ENCODE data around the gene ANO1. TPM values are rescaled to one million over a fixed set of nuclear protein-coding genes. Genes with fewer than 3 reads are reported as not detected.

The ANO1 gene
- total RNA-seq, 4 donors from 2014 or later: 1.1 to 27.2 (median 4.2) TPM

- no peak for DNase-seq
- Histone ChIP-seq H3K4me3 (no peak overlapping the region), H3K4me1 (no peaks in the 10 kb centered on the region), H3K27ac (no peak overlapping the region), H3K9me3 (no peaks in the 10 kb centered on the region), H3K27me3 (no peaks in the 10 kb centered on the region), H3K36me3 (no peaks in the 10 kb centered on the region)
- TF ChIP-seq CTCF (IDR thresholded peaks at IDR 0.05): peak in 1 of 6 experiments; percentile 8
- no peak for TF ChIP-seq POLR2A (IDR thresholded peaks at IDR 0.05)
Measured at GRCh38 chr11:70048279-70049024, 29.7 kb upstream of the ANO1 start.

- no peaks in the 10 kb centered on the region for H3K27me3 ChIP-seq
- no peak overlapping the region for H3K27ac ChIP-seq
- DNase-seq: no peak
- H3K9me3 ChIP-seq: no peaks in the 10 kb centered on the region
- no peaks in the 10 kb centered on the region for H3K36me3 ChIP-seq
- H3K4me1 ChIP-seq: no peaks in the 10 kb centered on the region
- H3K4me3 ChIP-seq: no peak overlapping the region
- TF ChIP-seq CTCF (IDR thresholded peaks at IDR 0.05) (no peak), POLR2A (IDR thresholded peaks at IDR 0.05) (no peak)
Measured at GRCh38 chr11:70049045-70049444, 29.1 kb upstream of the ANO1 start.

GRCh38 chr11:70050243-70050642, 27.9 kb upstream of the ANO1 start:
- no peak overlapping the region for H3K4me3 ChIP-seq
- no peaks in the 10 kb centered on the region for H3K9me3 ChIP-seq
- DNase-seq: peak in 1 of 3 donors; percentile 8
- no peaks in the 10 kb centered on the region for H3K27me3 ChIP-seq
- H3K36me3 ChIP-seq: no peaks in the 10 kb centered on the region
- no peak overlapping the region for H3K27ac ChIP-seq
- TF ChIP-seq CTCF (IDR thresholded peaks at IDR 0.05): no peak
- no peak for TF ChIP-seq POLR2A (IDR thresholded peaks at IDR 0.05)
- no peaks in the 10 kb centered on the region for H3K4me1 ChIP-seq

- TF ChIP-seq POLR2A (IDR thresholded peaks at IDR 0.05) (no peak), CTCF (IDR thresholded peaks at IDR 0.05) (no peak)
- no peaks in the 10 kb centered on the region for H3K27me3 ChIP-seq
- no peaks in the 10 kb centered on the region for H3K9me3 ChIP-seq
- no peak overlapping the region for H3K27ac ChIP-seq
- no peak overlapping the region for H3K4me3 ChIP-seq
- no peaks in the 10 kb centered on the region for H3K36me3 ChIP-seq
- H3K4me1 ChIP-seq: no peaks in the 10 kb centered on the region
- peak in 1 of 3 donors; percentile 7 for DNase-seq
Measured at GRCh38 chr11:70054004-70054403, 24.1 kb upstream of the ANO1 start.

GRCh38 chr11:70055444-70055843, 22.7 kb upstream of the ANO1 start:
- no peak for TF ChIP-seq CTCF (IDR thresholded peaks at IDR 0.05)
- TF ChIP-seq POLR2A (IDR thresholded peaks at IDR 0.05): no peak
- no peak for DNase-seq

More at GRCh38 chr11:70055444-70055843, 22.7 kb upstream of the ANO1 start:
- Histone ChIP-seq H3K27ac (no peak overlapping the region), H3K4me3 (no peak overlapping the region), H3K27me3 (no peaks in the 10 kb centered on the region), H3K9me3 (no peaks in the 10 kb centered on the region), H3K36me3 (no peaks in the 10 kb centered on the region), H3K4me1 (no peaks in the 10 kb centered on the region)

Data from Peyer's patch (tissue), 4 donors.